B cell (primary cell): ENCODE measurements around the gene HMGN4. TPM values are rescaled to one million over a fixed set of nuclear protein-coding genes. Genes with fewer than 3 reads are reported as not detected.

Experiments used
- ATAC-seq: fragments of 200-7000 bp; cut with Tn5 transposase; one replicate; pipeline ENCODE4 v1.10.0; 2021; ENCODE audit warnings: low read depth, mild to moderate bottlenecking, moderate number of reproducible peaks, moderate library complexity
- CTCF ChIA-PET: fragments of 350-600 bp; sonication (Branson Sonifier 250); formaldehyde crosslinking; loops from one replicate; lab custom pipeline; 2021; ENCODE audit warnings: antibody characterized with exemption, inconsistent platforms; lab: Charles Lee
- POLR2A ChIA-PET: fragments of 350-600 bp; sonication (Branson Sonifier 250); formaldehyde crosslinking; loops from one replicate; lab custom pipeline; 2021; ENCODE audit warnings: antibody characterized with exemption; lab: Charles Lee
- DNase-seq: peaks from one replicate; pipeline ENCODE4 v3.0.0; 2013
- H2AFZ ChIP-seq: 2 replicates; pipeline ENCODE4 v1.6.1; 2012; ENCODE audit warnings: mild to moderate bottlenecking, low read depth, low read length; ENCODE audit not compliant: insufficient read depth, poor library complexity, severe bottlenecking
- H3K27ac ChIP-seq, 2 donors: 1 replicate in 1 of 2; 2 replicates in 1 of 2; pipeline ENCODE4 v1.5.1; 2012 to 2013; ENCODE audit warnings: low read length in 2 of 2, mild to moderate bottlenecking in 2 of 2, moderate library complexity in 1 of 2
- H3K27me3 ChIP-seq, 4 experiments: fragments of 200-600 bp in 1 of 4; sonication (generic) in 1 of 4; replicated peaks in 1 of 4; 1 replicate in 2 of 4; 2 replicates in 2 of 4; pipeline versions ENCODE4 v1.6.1 to v1.7.0; 2013 to 2016; ENCODE audit warnings: low read length in 3 of 4, mild to moderate bottlenecking in 2 of 4, mixed read lengths in 1 of 4, moderate library complexity in 1 of 4; ENCODE audit not compliant: insufficient read depth in 4 of 4, control insufficient read depth in 3 of 4; ENCODE audit errors: control extremely low read depth in 1 of 4
- H3K36me3 ChIP-seq, 2 experiments: replicated peaks in 1 of 2; 1 replicate in 1 of 2; 2 replicates in 1 of 2; pipeline versions ENCODE4 v1.6.1 to v1.7.1; 2013; ENCODE audit warnings: low read length in 1 of 2; ENCODE audit not compliant: insufficient read depth in 2 of 2, control insufficient read depth in 1 of 2; ENCODE audit errors: control extremely low read depth in 1 of 2, extremely low read depth in 1 of 2
- H3K4me1 ChIP-seq, 2 donors: fragments of 200-600 bp in 1 of 2; sonication (generic) in 1 of 2; 1 replicate in 1 of 2; 2 replicates in 1 of 2; pipeline versions ENCODE4 v1.5.1 to v1.6.1; 2013 to 2017; ENCODE audit warnings: low read length in 2 of 2; ENCODE audit not compliant: control insufficient read depth in 2 of 2, insufficient read depth in 2 of 2
- H3K4me2 ChIP-seq: replicated peaks from 2 replicates; pipeline ENCODE3; 2012; ENCODE audit warnings: mild to moderate bottlenecking, low read depth, low read length; ENCODE audit not compliant: poor library complexity, severe bottlenecking
- H3K4me3 ChIP-seq, 5 experiments: fragments of 200-600 bp in 1 of 5; sonication (generic) in 1 of 5; 1 replicate in 3 of 5; 2 replicates in 2 of 5; pipeline versions ENCODE4 v1.5.1 to v1.7.0; 2011 to 2016; ENCODE audit warnings: low read length in 4 of 5, mild to moderate bottlenecking in 4 of 5, low read depth in 2 of 5, control low read depth in 1 of 5, moderate library complexity in 1 of 5; ENCODE audit not compliant: insufficient read depth in 1 of 5; ENCODE audit errors: control extremely low read depth in 1 of 5, extremely low read depth in 1 of 5
- H3K79me2 ChIP-seq: fragments of 200-600 bp; sonication (generic); one replicate; pipeline ENCODE4 v1.6.0; 2016; ENCODE audit warnings: low read length; ENCODE audit not compliant: control insufficient read depth, insufficient read depth
- H3K9ac ChIP-seq: fragments of 200-600 bp; sonication (generic); 2 replicates; pipeline ENCODE4 v1.6.1; 2017; ENCODE audit warnings: mild to moderate bottlenecking, low read length, moderate library complexity
- H3K9me3 ChIP-seq, 3 donors: one replicate each; pipeline versions ENCODE4 v1.6.1 to v1.7.1; 2013; ENCODE audit warnings: low read length in 2 of 3; ENCODE audit not compliant: control insufficient read depth in 2 of 3, insufficient read depth in 1 of 3; ENCODE audit errors: control extremely low read depth in 1 of 3
- H4K20me1 ChIP-seq: 2 replicates; pipeline ENCODE4 v1.6.0; 2012; ENCODE audit warnings: mild to moderate bottlenecking, low read length; ENCODE audit not compliant: insufficient read depth, control insufficient read depth, poor library complexity, severe bottlenecking
- H3K27ac Mint-ChIP-seq: one replicate; pipeline ENCODE4 v1.8.0; 2021; ENCODE audit warnings: mixed read lengths
- H3K27me3 Mint-ChIP-seq: one replicate; pipeline ENCODE4 v1.8.0; 2021; ENCODE audit warnings: mixed read lengths
- H3K4me1 Mint-ChIP-seq: one replicate; pipeline ENCODE4 v1.8.0; 2021; ENCODE audit warnings: mixed read lengths
- H3K4me3 Mint-ChIP-seq: one replicate; pipeline ENCODE4 v1.8.0; 2021; ENCODE audit warnings: mixed read lengths
- H3K9me3 Mint-ChIP-seq: one replicate; pipeline ENCODE4 v1.8.0; 2022; ENCODE audit warnings: mixed read lengths; ENCODE audit not compliant: insufficient read depth
- CTCF ChIP-seq: fragments of 200-600 bp; IDR thresholded peaks from one replicate; pipeline ENCODE4 v1.8.0; 2022; ENCODE audit warnings: antibody characterized with exemption, mild to moderate bottlenecking
- EZH2 ChIP-seq: IDR thresholded peaks from 2 replicates; pipeline ENCODE4 v1.6.1; 2012; ENCODE audit warnings: borderline replicate concordance, low read depth, mild to moderate bottlenecking, moderate library complexity, low read length; ENCODE audit not compliant: insufficient read depth, poor library complexity, severe bottlenecking
- WGBS: methylation state at CpG from one replicate; pipeline ENCODE4 v1.1.5; 2013; ENCODE audit warnings: missing lambda C conversion rate; ENCODE audit not compliant: insufficient coverage; 5-methylcytosine and 5-hydroxymethylcytosine counted together
- intact Hi-C: fragments of 100-400 bp; cut with micrococcal nuclease; formaldehyde crosslinking; loops from one replicate; pipeline ENCODE4 v1.10.0; 2022
- polyA plus RNA-seq: library from polyadenylated mRNA; depleted of rRNA; stranded (reverse); fragments of >200 nt; gene quantifications from 2 replicates; pipeline ENCODE4 v1.2.3, GENCODE V29; 2012
- total RNA-seq, 2 donors: library from RNA; stranded (reverse); fragments of 120-200 nt in 1 of 2; gene quantifications; 1 replicate in 1 of 2; 2 replicates in 1 of 2; pipeline versions ENCODE4 v1.2.3 to v1.2.4, GENCODE V29; 2013 to 2022

HMGN4 gene
- total and polyA plus RNA-seq, 2 donors (not counting 1 experiment from before 2014, with no cell fraction given): 37.7 to 81.1 TPM

DNA sequence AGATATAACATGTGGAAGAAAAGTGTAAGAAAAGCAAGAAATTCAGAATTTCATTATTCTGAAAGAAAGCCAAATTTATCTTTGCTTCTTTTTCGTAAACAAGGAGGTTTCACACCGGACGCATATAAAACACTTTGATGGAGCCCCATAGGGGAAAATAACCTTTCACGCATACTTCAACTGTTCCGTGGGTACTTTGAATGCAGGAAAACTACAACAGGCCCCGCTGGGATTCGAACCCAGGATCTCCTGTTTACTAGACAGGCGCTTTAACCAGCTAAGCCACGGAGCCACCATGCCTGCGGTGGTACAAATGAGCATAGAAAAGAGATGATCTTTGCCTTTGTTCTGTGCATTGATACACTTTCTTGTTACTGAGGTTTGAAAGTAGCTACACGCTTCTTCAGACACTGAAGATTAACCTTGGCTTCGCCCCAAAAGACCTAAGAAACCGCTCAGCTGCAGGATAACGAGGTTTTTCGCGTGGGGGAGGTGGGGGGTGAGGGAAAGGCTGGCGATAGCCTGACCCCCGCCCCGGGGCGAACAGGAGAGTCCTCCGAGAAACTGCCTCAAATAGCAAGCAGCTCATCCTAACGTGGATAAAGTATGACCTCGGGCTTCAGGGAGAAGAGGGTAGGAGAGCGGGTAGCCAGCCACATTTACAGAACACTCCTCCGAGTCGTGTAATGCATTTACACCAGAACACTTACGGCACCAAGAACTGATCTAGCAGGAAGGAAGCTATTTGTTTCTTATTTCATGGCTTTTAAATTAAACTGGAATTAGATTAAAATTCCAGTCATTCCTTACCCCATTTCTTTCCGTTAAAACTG is 5.3 kb upstream of the HMGN4 start:
- H3K4me2 ChIP-seq: peak overlapping the region; percentile 79
- peak overlapping the region; percentile 99 for H3K4me3 Mint-ChIP-seq

More for the DNA sequence above, 5.3 kb upstream of the HMGN4 start:
- no peaks in the 10 kb centered on the region for H3K9me3 Mint-ChIP-seq
- ATAC-seq (peak; percentile 26), DNase-seq (peak; percentile 95)
- CTCF ChIA-PET: interaction anchor here (1.1 to 3.7 kb wide), 11 partner anchors 9 to 261 kb away, joined by 3 to 27 read pairs (median 5); a partner anchor contains a TSS
- no peaks in the 10 kb centered on the region for H3K79me2 ChIP-seq
- no peaks in the 10 kb centered on the region for H3K9me3 ChIP-seq
- POLR2A ChIA-PET: interaction anchor here (0.5 to 2.3 kb wide), 6 partner anchors 11 to 323 kb away, joined by 3 to 16 read pairs (median 7); no protein-coding TSS in a partner anchor
- H3K27ac Mint-ChIP-seq: peak overlapping the region; percentile 97
- H3K27me3 ChIP-seq: no peaks in the 10 kb centered on the region
- no peaks in the 10 kb centered on the region for H3K36me3 ChIP-seq
- no peaks in the 10 kb centered on the region for H4K20me1 ChIP-seq
- peak overlapping the region; percentile 56 to 86 (median 78) for H3K4me3 ChIP-seq
- intact Hi-C loops: loop anchor here (1.0 kb wide), 2 partner anchors 12 to 35 kb away; no protein-coding TSS in a partner anchor
- peak overlapping the region; percentile 81 for H3K9ac ChIP-seq
- TF ChIP-seq EZH2: no peak
- no peak for TF ChIP-seq CTCF
- H3K4me1 Mint-ChIP-seq: peaks cover 48% of the 10 kb centered on the region
- H3K27me3 Mint-ChIP-seq: peaks cover 3% of the 10 kb centered on the region
- WGBS: 2% methylated on average over 15 of the region's 28 CpGs
- peaks cover 23 to 27% of the 10 kb centered on the region in 2 donors for H3K4me1 ChIP-seq
- H2AFZ ChIP-seq: peak overlapping the region; percentile 93
- peak overlapping the region; percentile 45 to 78 for H3K27ac ChIP-seq
